Measurements from ENCODE around the gene PITX1.

- TF ChIP-seq ZNF274 (IDR thresholded peaks at IDR 0.05; ENCODE audit: low read depth, low read length) (no peak), YY1 (IDR thresholded peaks at IDR 0.05; ENCODE audit: insufficient read depth, insufficient read length) (no peak), SUZ12 (IDR thresholded peaks at IDR 0.05; ENCODE audit: extremely low read depth, insufficient read depth, insufficient read length) (no peak)
Measured at GRCh38 chr5:135035678-135036030, 1.6 kb upstream of the PITX1 start.
